Measurements from ENCODE around the gene LHX1.

LHX1 gene

GRCh38 chr17:36935671-36936454 is 1.4 kb upstream of the LHX1 start (continued):
- no peak for TF ChIP-seq ZFP3 (tag by site-specific recombination; IDR thresholded peaks at IDR 0.05; ENCODE audit: low read depth)
- no peak for TF ChIP-seq SALL2 (tag by site-specific recombination; IDR thresholded peaks at IDR 0.05; ENCODE audit: borderline replicate concordance)
- no peak for TF ChIP-seq HOXC10 (CRISPR knock-in tag; IDR thresholded peaks at IDR 0.05)
- no peak for TF ChIP-seq ZFP37 (tag by site-specific recombination; IDR thresholded peaks at IDR 0.05)
- no peak for TF ChIP-seq ZNF214 (tag by site-specific recombination; IDR thresholded peaks at IDR 0.05; ENCODE audit: borderline replicate concordance)
- TF ChIP-seq ZNF670 (tag by site-specific recombination; IDR thresholded peaks at IDR 0.05; ENCODE audit: low read depth), result no peak
- TF ChIP-seq ZNF138 (tag by site-specific recombination; IDR thresholded peaks at IDR 0.05; ENCODE audit: borderline replicate concordance), result no peak
- TF ChIP-seq, protein P1, sequence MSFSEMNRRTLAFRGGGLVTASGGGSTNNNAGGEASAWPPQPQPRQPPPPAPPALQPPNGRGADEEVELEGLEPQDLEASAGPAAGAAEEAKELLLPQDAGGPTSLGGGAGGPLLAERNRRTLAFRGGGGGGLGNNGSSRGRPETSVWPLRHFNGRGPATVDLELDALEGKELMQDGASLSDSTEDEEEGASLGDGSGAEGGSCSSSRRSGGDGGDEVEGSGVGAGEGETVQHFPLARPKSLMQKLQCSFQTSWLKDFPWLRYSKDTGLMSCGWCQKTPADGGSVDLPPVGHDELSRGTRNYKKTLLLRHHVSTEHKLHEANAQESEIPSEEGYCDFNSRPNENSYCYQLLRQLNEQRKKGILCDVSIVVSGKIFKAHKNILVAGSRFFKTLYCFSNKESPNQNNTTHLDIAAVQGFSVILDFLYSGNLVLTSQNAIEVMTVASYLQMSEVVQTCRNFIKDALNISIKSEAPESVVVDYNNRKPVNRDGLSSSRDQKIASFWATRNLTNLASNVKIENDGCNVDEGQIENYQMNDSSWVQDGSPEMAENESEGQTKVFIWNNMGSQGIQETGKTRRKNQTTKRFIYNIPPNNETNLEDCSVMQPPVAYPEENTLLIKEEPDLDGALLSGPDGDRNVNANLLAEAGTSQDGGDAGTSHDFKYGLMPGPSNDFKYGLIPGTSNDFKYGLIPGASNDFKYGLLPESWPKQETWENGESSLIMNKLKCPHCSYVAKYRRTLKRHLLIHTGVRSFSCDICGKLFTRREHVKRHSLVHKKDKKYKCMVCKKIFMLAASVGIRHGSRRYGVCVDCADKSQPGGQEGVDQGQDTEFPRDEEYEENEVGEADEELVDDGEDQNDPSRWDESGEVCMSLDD (tag by site-specific recombination; IDR thresholded peaks at IDR 0.05), result no peak
- peak; percentile 99 for TF ChIP-seq ZNF341 (tag by site-specific recombination; IDR thresholded peaks at IDR 0.05; ENCODE audit: low read depth)
- TF ChIP-seq ZNF843 (tag by site-specific recombination; IDR thresholded peaks at IDR 0.05), result no peak; the same call in 1 of the 2 replicates
- no peak for TF ChIP-seq ZNF148 (tag by site-specific recombination; IDR thresholded peaks at IDR 0.05; ENCODE audit: borderline replicate concordance)
- TF ChIP-seq ZNF140 (tag by site-specific recombination; IDR thresholded peaks at IDR 0.05), result no peak
- TF ChIP-seq, protein P2, sequence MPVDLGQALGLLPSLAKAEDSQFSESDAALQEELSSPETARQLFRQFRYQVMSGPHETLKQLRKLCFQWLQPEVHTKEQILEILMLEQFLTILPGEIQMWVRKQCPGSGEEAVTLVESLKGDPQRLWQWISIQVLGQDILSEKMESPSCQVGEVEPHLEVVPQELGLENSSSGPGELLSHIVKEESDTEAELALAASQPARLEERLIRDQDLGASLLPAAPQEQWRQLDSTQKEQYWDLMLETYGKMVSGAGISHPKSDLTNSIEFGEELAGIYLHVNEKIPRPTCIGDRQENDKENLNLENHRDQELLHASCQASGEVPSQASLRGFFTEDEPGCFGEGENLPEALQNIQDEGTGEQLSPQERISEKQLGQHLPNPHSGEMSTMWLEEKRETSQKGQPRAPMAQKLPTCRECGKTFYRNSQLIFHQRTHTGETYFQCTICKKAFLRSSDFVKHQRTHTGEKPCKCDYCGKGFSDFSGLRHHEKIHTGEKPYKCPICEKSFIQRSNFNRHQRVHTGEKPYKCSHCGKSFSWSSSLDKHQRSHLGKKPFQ (tag by site-specific recombination; IDR thresholded peaks at IDR 0.05), result 0 out of 2 replicates have a peak, but pooled peaks have one; percentile 12
- no peak for TF ChIP-seq MYNN (tag by site-specific recombination; IDR thresholded peaks at IDR 0.05; ENCODE audit: borderline replicate concordance)
- TF ChIP-seq ZNF2 (tag by site-specific recombination; IDR thresholded peaks at IDR 0.05), result no peak
- TF ChIP-seq ZNF23 (tag by site-specific recombination; IDR thresholded peaks at IDR 0.05; ENCODE audit: borderline replicate concordance), result no peak
- peak; percentile 53 for TF ChIP-seq SP2 (tag by site-specific recombination; IDR thresholded peaks at IDR 0.05)
- TF ChIP-seq PRDM1 (tag by site-specific recombination; IDR thresholded peaks at IDR 0.05), result peak; percentile 26; the same call in 1 of the 2 replicates
- TF ChIP-seq ZNF449 (tag by site-specific recombination; IDR thresholded peaks at IDR 0.05), result no peak
- TF ChIP-seq, protein P3, sequence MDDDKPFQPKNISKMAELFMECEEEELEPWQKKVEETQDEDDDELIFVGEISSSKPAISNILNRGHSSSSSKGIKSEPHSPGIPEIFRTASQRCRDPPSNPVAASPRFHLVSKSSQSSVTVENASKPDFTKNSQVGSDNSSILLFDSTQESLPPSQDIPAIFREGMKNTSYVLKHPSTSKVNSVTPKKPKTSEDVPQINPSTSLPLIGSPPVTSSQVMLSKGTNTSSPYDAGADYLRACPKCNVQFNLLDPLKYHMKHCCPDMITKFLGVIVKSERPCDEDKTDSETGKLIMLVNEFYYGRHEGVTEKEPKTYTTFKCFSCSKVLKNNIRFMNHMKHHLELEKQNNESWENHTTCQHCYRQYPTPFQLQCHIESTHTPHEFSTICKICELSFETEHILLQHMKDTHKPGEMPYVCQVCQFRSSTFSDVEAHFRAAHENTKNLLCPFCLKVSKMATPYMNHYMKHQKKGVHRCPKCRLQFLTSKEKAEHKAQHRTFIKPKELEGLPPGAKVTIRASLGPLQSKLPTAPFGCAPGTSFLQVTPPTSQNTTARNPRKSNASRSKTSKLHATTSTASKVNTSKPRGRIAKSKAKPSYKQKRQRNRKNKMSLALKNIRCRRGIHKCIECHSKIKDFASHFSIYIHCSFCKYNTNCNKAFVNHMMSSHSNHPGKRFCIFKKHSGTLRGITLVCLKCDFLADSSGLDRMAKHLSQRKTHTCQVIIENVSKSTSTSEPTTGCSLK (tag by site-specific recombination; IDR thresholded peaks at IDR 0.05), result no peak
- TF ChIP-seq ZNF776 (tag by site-specific recombination; IDR thresholded peaks at IDR 0.05; ENCODE audit: borderline replicate concordance), result no peak
- TF ChIP-seq ZNF544 (tag by site-specific recombination; IDR thresholded peaks at IDR 0.05), result no peak
- TF ChIP-seq ZNF610 (tag by site-specific recombination; IDR thresholded peaks at IDR 0.05; ENCODE audit: borderline replicate concordance), result no peak
- TF ChIP-seq, protein P4, sequence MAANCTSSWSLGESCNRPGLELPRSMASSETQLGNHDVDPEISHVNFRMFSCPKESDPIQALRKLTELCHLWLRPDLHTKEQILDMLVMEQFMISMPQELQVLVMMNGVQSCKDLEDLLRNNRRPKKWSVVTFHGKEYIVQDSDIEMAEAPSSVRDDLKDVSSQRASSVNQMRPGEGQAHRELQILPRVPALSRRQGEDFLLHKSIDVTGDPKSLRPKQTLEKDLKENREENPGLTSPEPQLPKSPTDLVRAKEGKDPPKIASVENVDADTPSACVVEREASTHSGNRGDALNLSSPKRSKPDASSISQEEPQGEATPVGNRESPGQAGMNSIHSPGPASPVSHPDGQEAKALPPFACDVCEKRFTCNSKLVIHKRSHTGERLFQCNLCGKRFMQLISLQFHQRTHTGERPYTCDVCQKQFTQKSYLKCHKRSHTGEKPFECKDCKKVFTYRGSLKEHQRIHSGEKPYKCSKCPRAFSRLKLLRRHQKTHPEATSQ (tag by site-specific recombination; IDR thresholded peaks at IDR 0.05), result 0 out of 2 replicates have a peak, but pooled peaks have one; percentile 47
- 0 out of 2 replicates have a peak, but pooled peaks have one; percentile 51 for TF ChIP-seq ZEB2 (tag by site-specific recombination; IDR thresholded peaks at IDR 0.05)
- TF ChIP-seq ZXDB (tag by site-specific recombination; IDR thresholded peaks at IDR 0.05), result no peak
- TF ChIP-seq OVOL3 (tag by site-specific recombination; IDR thresholded peaks at IDR 0.05), result no peak
- TF ChIP-seq ZNF169 (tag by site-specific recombination; IDR thresholded peaks at IDR 0.05), result no peak

Data from HEK293 (cell line).